ENCODE measurements around the gene ZCCHC10.

Gene ZCCHC10

GRCh38 chr5:133052317-133053175 is 26.2 kb upstream of the ZCCHC10 start:
- peak overlapping the region; percentile 76 for H3K4me2 ChIP-seq (ENCODE audit: insufficient read depth, low read length, poor library complexity, severe bottlenecking)
- no peak for DNase-seq (ENCODE audit: low spot score)
- H3K27me3 ChIP-seq (ENCODE audit: control insufficient read depth in 3 of 3, insufficient read depth in 3 of 3, low read depth in 1 of 3, low read length in 3 of 3): no peaks in the 10 kb centered on the region
- peak overlapping the region; percentile 67 for H3K14ac ChIP-seq (ENCODE audit: low read length)
- no peak overlapping the region for H2BK120ac ChIP-seq (ENCODE audit: low read depth, low read length)
- peak overlapping the region; percentile 92 to 96 for H3K4me3 ChIP-seq (ENCODE audit: low read length in 2 of 2)
- H3K79me1 ChIP-seq (ENCODE audit: low read depth, low read length): peaks cover 10% of the 10 kb centered on the region
- peak overlapping the region; percentile 99 for H3K9ac ChIP-seq (ENCODE audit: low read depth, low read length, poor library complexity)
- peak overlapping the region; percentile 90 for H3K4ac ChIP-seq (ENCODE audit: low read length)
- peak overlapping the region; percentile 83 for H2AFZ ChIP-seq (ENCODE audit: low read length)
- peak overlapping the region; percentile 65 for H2AK5ac ChIP-seq (ENCODE audit: low read depth, low read length)
- no peak overlapping the region for H2BK12ac ChIP-seq (ENCODE audit: low read length)
- H4K91ac ChIP-seq (ENCODE audit: low read depth, low read length, poor library complexity): no peak overlapping the region
- no CpG with 5 or more reads among the region's 59 CpGs for WGBS, 2 donors (ENCODE audit: extremely low coverage in 2 of 2, insufficient read length in 2 of 2, insufficient replicate concordance in 1 of 2)
- H2BK5ac ChIP-seq (ENCODE audit: low read length): peak overlapping the region; percentile 99
- H3K27ac ChIP-seq (replicated peaks; ENCODE audit: low read length): peak overlapping the region; percentile 100
- H3K36me3 ChIP-seq (replicated peaks in 1 of 2; ENCODE audit: control insufficient read depth in 2 of 2, insufficient read depth in 2 of 2, low read length in 2 of 2): peaks cover 0 to 22% of the 10 kb centered on the region in 2 donors
- H3K23ac ChIP-seq (ENCODE audit: low read depth, low read length, poor library complexity): peak overlapping the region; percentile 99
- no peak overlapping the region for H2BK15ac ChIP-seq (ENCODE audit: low read length)
- peak overlapping the region; percentile 53 for H3K18ac ChIP-seq (ENCODE audit: low read length)
- H3K9me3 ChIP-seq (replicated peaks in 1 of 2; ENCODE audit: control insufficient read depth in 2 of 2, insufficient read depth in 1 of 2, low read depth in 1 of 2, low read length in 2 of 2): no peaks in the 10 kb centered on the region
- H3K4me1 ChIP-seq (ENCODE audit: control insufficient read depth in 2 of 2, insufficient read depth in 1 of 2, low read depth in 1 of 2, low read length in 2 of 2): peaks cover 0 to 8% of the 10 kb centered on the region in 2 donors
- H4K8ac ChIP-seq (ENCODE audit: low read depth, low read length): peak overlapping the region; percentile 98

DNA sequence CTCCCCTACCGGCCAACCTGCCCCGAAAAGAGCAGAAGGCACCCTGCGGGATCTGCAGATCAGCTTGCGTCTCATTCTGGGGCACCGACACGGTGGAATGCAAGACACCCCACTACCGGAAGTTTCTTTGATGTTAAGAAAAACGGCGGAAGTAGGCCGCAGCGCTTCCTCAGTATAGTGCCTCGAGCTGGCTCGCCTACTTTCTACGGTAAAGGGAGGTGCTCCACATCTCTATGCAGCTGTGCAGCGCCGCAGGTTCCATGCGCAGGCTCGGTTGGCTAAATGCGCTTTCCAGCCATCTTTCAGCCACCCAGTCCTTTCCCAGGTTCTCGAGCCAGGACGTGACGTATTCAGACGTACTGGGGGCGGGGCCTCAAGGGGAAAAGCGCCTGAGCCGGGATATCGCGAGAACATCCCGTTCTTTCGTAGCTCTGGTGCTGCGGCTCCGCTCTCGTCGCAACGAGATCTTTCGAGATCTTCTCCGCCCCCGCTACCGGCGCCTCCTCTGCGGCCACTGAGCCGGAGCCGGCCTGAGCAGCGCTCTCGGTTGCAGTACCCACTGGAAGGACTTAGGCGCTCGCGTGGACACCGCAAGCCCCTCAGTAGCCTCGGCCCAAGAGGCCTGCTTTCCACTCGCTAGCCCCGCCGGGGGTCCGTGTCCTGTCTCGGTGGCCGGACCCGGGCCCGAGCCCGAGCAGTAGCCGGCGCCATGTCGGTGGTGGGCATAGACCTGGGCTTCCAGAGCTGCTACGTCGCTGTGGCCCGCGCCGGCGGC is 25.4 kb upstream of the ZCCHC10 start, which contains the start of gene HSPA4:
Gene HSPA4 (plus strand): TSS at position 472 of the 775 bp plus-strand sequence. CDS start 238 bp downstream, at position 710.
- H3K4me1 ChIP-seq (ENCODE audit: control insufficient read depth in 2 of 2, insufficient read depth in 1 of 2, low read depth in 1 of 2, low read length in 2 of 2): peaks cover 0 to 8% of the 10 kb centered on the region in 2 donors
- peak; percentile 99 for DNase-seq (ENCODE audit: low spot score)
- no CpG with 5 or more reads among the region's 68 CpGs for WGBS, 2 donors (ENCODE audit: extremely low coverage in 2 of 2, insufficient read length in 2 of 2, insufficient replicate concordance in 1 of 2)
- peak within 1 kb of the TSS; percentile 99 for H3K18ac ChIP-seq (ENCODE audit: low read length)
- peak within 1 kb of the TSS; percentile 83 for H2AFZ ChIP-seq (ENCODE audit: low read length)
- H2BK120ac ChIP-seq (ENCODE audit: low read depth, low read length): peak within 1 kb of the TSS; percentile 4
- peaks cover 0 to 17% of the 10 kb centered on the region in 2 donors for H3K36me3 ChIP-seq (replicated peaks in 1 of 2; ENCODE audit: control insufficient read depth in 2 of 2, insufficient read depth in 2 of 2, low read length in 2 of 2)
- H3K4ac ChIP-seq (ENCODE audit: low read length): peak within 1 kb of the TSS; percentile 90
- H3K14ac ChIP-seq (ENCODE audit: low read length): peak within 1 kb of the TSS; percentile 67
- no peaks in the 10 kb centered on the region for H3K9me3 ChIP-seq (replicated peaks in 1 of 2; ENCODE audit: control insufficient read depth in 2 of 2, insufficient read depth in 1 of 2, low read depth in 1 of 2, low read length in 2 of 2)
- peak within 1 kb of the TSS; percentile 79 for H3K4me2 ChIP-seq (ENCODE audit: insufficient read depth, low read length, poor library complexity, severe bottlenecking)
- H2BK15ac ChIP-seq (ENCODE audit: low read length): no peak within 1 kb of the TSS
- H3K23ac ChIP-seq (ENCODE audit: low read depth, low read length, poor library complexity): peak within 1 kb of the TSS; percentile 99
- H2BK12ac ChIP-seq (ENCODE audit: low read length): no peak within 1 kb of the TSS
- peak within 1 kb of the TSS; percentile 98 for H4K8ac ChIP-seq (ENCODE audit: low read depth, low read length)
- peaks cover 10% of the 10 kb centered on the region for H3K79me1 ChIP-seq (ENCODE audit: low read depth, low read length)
- H3K27me3 ChIP-seq (ENCODE audit: control insufficient read depth in 3 of 3, insufficient read depth in 3 of 3, low read depth in 1 of 3, low read length in 3 of 3): no peaks in the 10 kb centered on the region
- peak within 1 kb of the TSS; percentile 92 to 96 for H3K4me3 ChIP-seq (ENCODE audit: low read length in 2 of 2)
- peak within 1 kb of the TSS; percentile 81 for H4K91ac ChIP-seq (ENCODE audit: low read depth, low read length, poor library complexity)
- H3K27ac ChIP-seq (replicated peaks; ENCODE audit: low read length): peak within 1 kb of the TSS; percentile 100
- peak within 1 kb of the TSS; percentile 99 for H2BK5ac ChIP-seq (ENCODE audit: low read length)
- H2AK5ac ChIP-seq (ENCODE audit: low read depth, low read length): peak within 1 kb of the TSS; percentile 83
- peak within 1 kb of the TSS; percentile 99 for H3K9ac ChIP-seq (ENCODE audit: low read depth, low read length, poor library complexity)

- Histone ChIP-seq H3K4me3 (ENCODE audit: low read length in 2 of 2) (peak overlapping the region; percentile 92 to 96), H3K4me1 (ENCODE audit: control insufficient read depth in 2 of 2, insufficient read depth in 1 of 2, low read depth in 1 of 2, low read length in 2 of 2) (peaks cover 0 to 8% of the 10 kb centered on the region in 2 donors), H3K79me1 (ENCODE audit: low read depth, low read length) (peaks cover 10% of the 10 kb centered on the region), H3K4me2 (ENCODE audit: insufficient read depth, low read length, poor library complexity, severe bottlenecking) (peak overlapping the region; percentile 79), H3K36me3 (replicated peaks in 1 of 2; ENCODE audit: control insufficient read depth in 2 of 2, insufficient read depth in 2 of 2, low read length in 2 of 2) (peaks cover 0 to 14% of the 10 kb centered on the region in 2 donors), H2AK5ac (ENCODE audit: low read depth, low read length) (peak overlapping the region; percentile 83), H3K4ac (ENCODE audit: low read length) (peak overlapping the region; percentile 17), H4K8ac (ENCODE audit: low read depth, low read length) (peak overlapping the region; percentile 89), H2BK12ac (ENCODE audit: low read length) (no peak overlapping the region), H3K18ac (ENCODE audit: low read length) (peak overlapping the region; percentile 99), H3K23ac (ENCODE audit: low read depth, low read length, poor library complexity) (peak overlapping the region; percentile 99), H2AFZ (ENCODE audit: low read length) (peak overlapping the region; percentile 83), H3K9me3 (replicated peaks in 1 of 2; ENCODE audit: control insufficient read depth in 2 of 2, insufficient read depth in 1 of 2, low read depth in 1 of 2, low read length in 2 of 2) (no peaks in the 10 kb centered on the region), H3K9ac (ENCODE audit: low read depth, low read length, poor library complexity) (peak overlapping the region; percentile 98), H2BK120ac (ENCODE audit: low read depth, low read length) (peak overlapping the region; percentile 4), H3K27ac (replicated peaks; ENCODE audit: low read length) (peak overlapping the region; percentile 100), H2BK5ac (ENCODE audit: low read length) (peak overlapping the region; percentile 97), H3K14ac (ENCODE audit: low read length) (peak overlapping the region; percentile 63), H4K91ac (ENCODE audit: low read depth, low read length, poor library complexity) (peak overlapping the region; percentile 81), H3K27me3 (ENCODE audit: control insufficient read depth in 3 of 3, insufficient read depth in 3 of 3, low read depth in 1 of 3, low read length in 3 of 3) (no peaks in the 10 kb centered on the region), H2BK15ac (ENCODE audit: low read length) (no peak overlapping the region)
- no CpG with 5 or more reads among the region's 15 CpGs for WGBS, 2 donors (ENCODE audit: extremely low coverage in 2 of 2, insufficient read length in 2 of 2, insufficient replicate concordance in 1 of 2)
- DNase-seq (ENCODE audit: low spot score): no peak
These were observed 24.8 kb upstream of the ZCCHC10 start for GRCh38 chr5:133051061-133051541.

Data from neuronal stem cell (in vitro differentiated cells).